ENCODE measurements around the gene ANKS4B.

DNA sequence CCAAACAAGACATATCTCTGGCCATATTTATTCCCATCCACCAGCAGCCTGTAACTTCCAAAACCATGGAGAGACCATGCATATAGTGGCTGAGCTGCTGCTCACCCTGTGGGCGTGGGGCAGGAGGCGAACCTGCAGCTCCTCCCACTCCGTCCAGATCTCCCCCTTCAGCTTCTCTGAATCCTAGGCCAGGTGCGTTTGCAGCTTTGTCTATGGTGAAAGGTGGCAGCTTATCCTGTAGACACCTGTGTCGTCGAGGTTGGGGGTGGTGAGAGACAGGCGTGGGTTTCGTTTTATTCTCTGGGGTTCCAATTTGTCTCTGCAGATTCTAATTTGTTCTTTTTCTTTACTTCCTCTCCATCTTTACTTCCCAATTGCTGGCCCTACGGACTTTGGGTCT lies 9.7 kb upstream of the ANKS4B start:
- TF ChIP-seq, protein P1, sequence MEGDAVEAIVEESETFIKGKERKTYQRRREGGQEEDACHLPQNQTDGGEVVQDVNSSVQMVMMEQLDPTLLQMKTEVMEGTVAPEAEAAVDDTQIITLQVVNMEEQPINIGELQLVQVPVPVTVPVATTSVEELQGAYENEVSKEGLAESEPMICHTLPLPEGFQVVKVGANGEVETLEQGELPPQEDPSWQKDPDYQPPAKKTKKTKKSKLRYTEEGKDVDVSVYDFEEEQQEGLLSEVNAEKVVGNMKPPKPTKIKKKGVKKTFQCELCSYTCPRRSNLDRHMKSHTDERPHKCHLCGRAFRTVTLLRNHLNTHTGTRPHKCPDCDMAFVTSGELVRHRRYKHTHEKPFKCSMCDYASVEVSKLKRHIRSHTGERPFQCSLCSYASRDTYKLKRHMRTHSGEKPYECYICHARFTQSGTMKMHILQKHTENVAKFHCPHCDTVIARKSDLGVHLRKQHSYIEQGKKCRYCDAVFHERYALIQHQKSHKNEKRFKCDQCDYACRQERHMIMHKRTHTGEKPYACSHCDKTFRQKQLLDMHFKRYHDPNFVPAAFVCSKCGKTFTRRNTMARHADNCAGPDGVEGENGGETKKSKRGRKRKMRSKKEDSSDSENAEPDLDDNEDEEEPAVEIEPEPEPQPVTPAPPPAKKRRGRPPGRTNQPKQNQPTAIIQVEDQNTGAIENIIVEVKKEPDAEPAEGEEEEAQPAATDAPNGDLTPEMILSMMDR (optimal IDR thresholded peaks at IDR 0.05 in 1 of 3, IDR thresholded peaks at IDR 0.05 in 1 of 3, conservative IDR thresholded peaks at IDR 0.05 in 1 of 3; ENCODE audit: extremely low read depth in 1 of 3, insufficient read depth in 2 of 3, low read length in 3 of 3), result no peak
- no peak for TF ChIP-seq EZH2 (IDR thresholded peaks at IDR 0.05; ENCODE audit: low read length)

Measured in keratinocyte (primary cell).